OCI-M2 (cell line): ENCODE measurements around the gene CLASP1.
"Not testable (repeated sequence)": the region's sequence is repeated elsewhere in the genome, so short reads cannot be mapped to it uniquely, and the experiment has no call there.

Experiments used
- DNase-seq: peaks from one replicate; lab custom pipeline; 2025; ENCODE audit not compliant: unreplicated experiment; lab: John Stamatoyannopoulos, UW

The CLASP1 gene

DNA sequence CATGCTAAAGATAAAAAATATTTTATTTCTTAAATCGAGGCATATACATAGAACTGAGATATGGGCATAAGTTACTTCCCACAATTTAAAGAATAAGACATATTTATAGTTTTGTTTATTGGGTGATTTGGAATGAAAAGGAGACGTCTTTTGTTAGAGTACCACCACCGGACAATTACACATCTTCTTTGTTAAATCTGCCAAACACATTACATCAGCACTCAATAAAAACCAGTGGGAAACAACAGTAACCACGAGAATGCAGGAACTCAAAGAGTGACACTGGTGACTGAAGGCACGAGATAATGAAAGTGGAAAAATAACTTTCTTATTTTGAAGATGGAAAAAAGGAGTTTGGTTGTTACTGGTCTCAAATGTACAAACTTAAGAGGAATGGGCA lies 271.6 kb downstream of the CLASP1 start:
- no peak for DNase-seq

- DNase-seq, result no peak
Measured at GRCh38 chr2:121376535-121377250, 272.6 kb downstream of the CLASP1 start.

GRCh38 chr2:121375621-121376159 lies 273.6 kb downstream of the CLASP1 start:
- DNase-seq, result no peak

GRCh38 chr2:121374412-121375075 lies 274.7 kb downstream of the CLASP1 start:
- not testable (repeated sequence) for DNase-seq

- DNase-seq, result no peak
Measured at GRCh38 chr2:121372721-121373353, 276.4 kb downstream of the CLASP1 start.

- DNase-seq, result no peak
Measured at GRCh38 chr2:121372082-121372481, 277.2 kb downstream of the CLASP1 start.

DNA sequence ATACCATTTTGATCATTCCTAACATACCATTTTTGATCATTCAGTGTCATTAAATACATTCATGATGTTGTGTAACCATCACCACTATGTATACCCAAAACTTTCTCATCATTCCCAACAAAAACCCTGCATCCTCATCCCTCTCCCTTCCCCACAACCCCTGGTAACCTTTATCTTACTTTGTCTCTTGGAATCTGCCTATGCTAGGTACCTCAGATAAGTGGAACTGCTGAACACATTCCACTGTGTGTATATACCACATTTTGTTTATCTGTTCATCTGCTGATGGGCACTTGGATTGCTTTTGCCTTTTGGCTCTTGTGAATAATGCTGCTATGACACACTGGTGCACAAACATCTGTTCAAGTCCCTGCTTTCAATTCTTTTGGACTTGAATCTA lies 280.4 kb downstream of the CLASP1 start:
- DNase-seq, result no peak

GRCh38 chr2:121368155-121368554 lies 281.1 kb downstream of the CLASP1 start:
- DNase-seq, result no peak

DNA sequence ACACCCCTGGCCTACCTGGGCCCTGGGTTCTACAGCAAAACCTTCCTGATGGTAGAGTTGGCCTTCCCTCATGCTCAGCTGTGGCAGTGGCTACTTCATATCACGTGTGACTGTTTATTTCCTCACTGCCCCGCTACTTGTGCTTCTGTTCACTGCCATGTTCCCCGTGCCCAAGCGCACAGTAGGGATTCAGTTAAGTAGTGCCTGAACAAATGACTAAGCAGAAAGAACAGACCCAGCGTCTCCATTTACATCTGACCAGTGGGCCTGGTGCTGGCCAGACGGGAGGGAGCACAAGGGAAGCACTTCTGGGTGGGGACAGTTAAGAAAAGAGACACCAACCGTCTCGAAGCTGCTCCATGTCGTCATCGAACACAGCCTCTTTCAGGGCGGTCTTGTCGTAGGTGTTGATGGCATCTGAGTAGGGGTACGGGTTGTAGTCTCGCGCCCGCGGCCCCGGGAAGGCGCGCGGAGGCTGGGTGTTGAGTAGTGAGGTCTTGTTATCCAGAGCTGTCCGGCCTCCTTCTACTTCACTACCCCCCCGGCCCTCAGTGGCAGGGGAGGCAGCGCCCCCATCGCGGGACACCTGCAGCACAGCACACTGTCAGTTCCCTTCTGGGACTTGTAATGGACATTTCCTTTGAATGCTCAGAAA lies 281.9 kb downstream of the CLASP1 start:
- no peak for DNase-seq

DNA sequence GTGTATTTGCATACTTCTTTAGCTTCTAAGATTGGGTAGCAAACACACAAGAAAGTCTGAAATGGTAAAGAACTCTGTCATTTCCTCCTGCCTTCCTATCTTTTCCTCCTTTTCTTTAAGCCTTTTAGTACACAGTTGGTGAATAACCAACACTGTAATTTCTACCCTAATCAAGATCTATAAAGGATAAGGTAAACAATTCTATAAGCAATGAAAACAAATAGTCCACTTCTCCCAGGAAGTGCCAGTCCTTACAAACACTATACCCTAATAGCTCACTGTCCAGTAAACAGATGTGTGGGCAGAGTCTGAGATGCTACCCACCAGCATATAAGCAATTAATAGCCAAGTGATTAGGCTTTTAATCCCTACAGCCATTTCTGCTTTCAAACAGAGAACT lies 283.2 kb downstream of the CLASP1 start:
- no peak for DNase-seq

DNA sequence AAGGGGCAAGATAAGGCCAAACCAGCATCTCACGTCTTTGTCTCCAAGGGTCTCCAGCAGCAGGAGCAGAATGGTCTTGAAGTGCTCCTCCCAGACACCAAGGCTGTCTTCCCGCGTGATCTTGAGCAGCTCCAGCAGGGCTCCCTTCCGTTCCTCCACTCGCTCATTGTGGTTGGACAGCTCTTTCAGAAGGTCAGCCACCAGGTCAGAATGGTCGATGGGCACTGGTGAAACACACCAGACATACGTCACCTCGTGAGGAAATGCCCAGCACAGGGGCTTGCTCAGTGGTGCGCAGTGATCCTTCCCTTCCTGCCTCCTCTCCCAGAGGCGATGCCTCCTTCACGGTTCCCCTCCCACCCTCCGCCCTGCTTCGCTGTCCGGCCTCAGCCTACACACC lies 284.2 kb downstream of the CLASP1 start:
- DNase-seq, result no peak

GRCh38 chr2:121363632-121364420 lies 285.4 kb downstream of the CLASP1 start:
- no peak for DNase-seq

DNA sequence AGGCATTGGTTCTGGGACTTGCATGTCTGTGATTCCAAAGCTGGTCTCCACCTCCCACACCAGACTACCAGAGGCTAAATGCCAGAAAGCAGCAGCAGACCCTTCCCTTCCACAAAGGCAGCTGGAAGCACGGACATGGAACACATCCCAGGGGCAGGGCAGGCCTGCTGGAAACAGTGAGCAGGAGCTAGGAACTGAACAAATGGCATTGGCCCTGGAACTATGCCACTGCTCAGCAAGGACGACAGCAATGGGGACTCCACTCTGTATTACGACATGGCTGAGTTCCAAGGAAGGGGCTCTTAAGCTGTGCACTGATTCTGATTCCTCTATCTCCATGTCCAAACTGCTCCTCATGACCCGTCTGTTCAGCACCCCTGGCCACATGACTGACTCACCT lies 286.5 kb downstream of the CLASP1 start:
- DNase-seq, result no peak

DNA sequence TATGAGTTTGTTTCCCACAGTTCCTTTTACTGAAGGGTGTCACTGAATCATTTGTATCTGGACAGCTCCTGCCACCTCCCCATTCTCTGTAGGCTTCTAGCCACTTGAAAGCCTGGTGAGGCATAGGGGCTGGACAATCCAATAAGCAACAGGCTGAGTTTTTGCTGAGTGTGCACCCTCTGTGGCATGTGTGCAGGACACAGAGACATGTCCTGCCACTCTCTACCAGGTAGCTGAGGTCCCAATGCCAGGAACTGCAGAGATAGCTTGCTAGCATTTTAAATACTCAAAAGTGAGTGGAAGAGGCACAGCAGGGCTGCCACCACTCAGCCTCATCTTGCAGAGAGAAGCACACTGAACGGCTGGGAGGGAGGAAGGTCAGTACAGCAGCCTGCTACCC lies 287.0 kb downstream of the CLASP1 start:
- no peak for DNase-seq

DNA sequence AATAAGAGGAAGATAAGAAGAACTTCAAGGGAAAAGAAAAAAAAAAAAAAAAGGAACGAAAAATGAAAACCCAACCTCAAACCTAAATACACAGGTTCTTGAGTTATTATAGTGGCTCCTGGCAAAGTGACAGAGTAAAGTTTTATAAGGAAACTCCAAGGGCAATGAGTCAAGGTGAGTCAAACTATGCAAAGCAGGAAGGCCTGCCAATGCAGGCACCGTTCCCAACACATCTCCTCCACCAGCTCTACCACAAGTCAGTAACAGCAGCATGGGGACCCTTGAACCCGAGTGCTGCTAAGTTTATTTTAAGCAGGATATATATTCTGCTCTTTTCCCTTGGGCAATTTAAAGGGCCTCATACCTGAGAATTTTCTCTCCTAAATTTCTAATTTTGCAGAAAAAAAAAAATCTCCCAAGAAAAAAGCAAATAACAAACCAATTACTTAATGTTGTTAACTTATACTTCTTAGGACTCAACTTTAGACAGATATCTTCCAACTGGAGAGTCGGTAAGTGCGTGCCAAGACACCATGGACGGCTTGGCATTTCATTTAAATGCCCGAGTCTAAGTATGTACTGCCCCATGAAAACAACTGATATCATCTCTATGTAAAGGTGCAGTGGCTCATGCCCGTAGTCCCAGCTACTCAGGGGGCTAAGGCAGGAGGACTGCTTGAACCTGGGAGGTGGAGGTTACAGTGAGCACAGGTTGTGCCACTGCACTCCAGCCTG lies 288.5 kb downstream of the CLASP1 start:
- DNase-seq, result no peak

GRCh38 chr2:121359716-121360565 lies 289.3 kb downstream of the CLASP1 start:
- DNase-seq, result no peak

GRCh38 chr2:121359170-121359569 lies 290.1 kb downstream of the CLASP1 start:
- no peak for DNase-seq

GRCh38 chr2:121358291-121358690 lies 291.0 kb downstream of the CLASP1 start:
- DNase-seq, result no peak

- peak; percentile 19 for DNase-seq
Measured at GRCh38 chr2:121356058-121356640, 293.1 kb downstream of the CLASP1 start.
